HepG2 (cell line): ENCODE results near the gene SHC1. TPM values are rescaled to one million over a fixed set of nuclear protein-coding genes. Genes with fewer than 3 reads are reported as not detected.
A peak's percentile ranks its signal among the peaks of the same experiment; 100 is the strongest.

Experiments used
- ATAC-seq: fragments of 200-7000 bp; cut with Tn5 transposase; 3 replicates; pipeline ENCODE4 v1.9.1; 2020; ENCODE audit warnings: mild to moderate bottlenecking, moderate library complexity
- BruUV-seq: library from RNA; stranded (reverse); fragments of 400-500 nt; replicated peaks from 2 replicates; lab custom pipeline; 2021; lab: Mats Ljungman, UMichigan
- CTCF ChIA-PET: fragments of 300-600 bp; formaldehyde crosslinking; extraction: SDS; loops from one replicate; lab custom pipeline; 2021; ENCODE audit warnings: low total read pairs, inconsistent platforms, low intra/inter-chr PET ratio; lab: Yijun Ruan, JAX
- POLR2A ChIA-PET: fragments of 350-600 bp; sonication (Branson Sonifier 250); formaldehyde crosslinking; loops from one replicate; lab custom pipeline; 2020; ENCODE audit warnings: antibody characterized with exemption, inconsistent platforms; lab: Yijun Ruan, JAX
- DNase-seq: peaks from one replicate; pipeline ENCODE4 v3.0.0-alpha.2; 2015; ENCODE audit warnings: low spot score
- FAIRE-seq: peaks from 3 replicates; lab custom pipeline; 2011; peaks lifted over from hg19 to GRCh38; lab: Jason Lieb, UNC
- H2AFZ ChIP-seq: one replicate; pipeline ENCODE4 v1.6.1; 2011; ENCODE audit warnings: low read length, inconsistent platforms
- H3K27ac ChIP-seq: fragments of 300-600 bp; 3 replicates; pipeline ENCODE4 v1.8.0; 2011; ENCODE audit warnings: mixed run types, mild to moderate bottlenecking, mixed read lengths, low read length, inconsistent platforms; ENCODE audit not compliant: insufficient read depth; ENCODE audit errors: extremely low read length
- H3K27me3 ChIP-seq, 2 experiments: fragments of 200-600 bp in 1 of 2; 2 replicates in 1 of 2; 3 replicates in 1 of 2; pipeline versions ENCODE4 v1.6.0 to v1.8.0; 2011; ENCODE audit warnings: low read length in 2 of 2, mild to moderate bottlenecking in 2 of 2, moderate library complexity in 2 of 2, inconsistent platforms in 1 of 2; ENCODE audit not compliant: insufficient read depth in 2 of 2, control insufficient read depth in 1 of 2
- H3K36me3 ChIP-seq, 2 experiments: fragments of 200-600 bp in 1 of 2; replicated peaks in 1 of 2; 2 replicates in 1 of 2; 3 replicates in 1 of 2; pipeline versions ENCODE4 v1.5.1 to v1.8.0; 2011; ENCODE audit warnings: low read length in 2 of 2, inconsistent platforms in 1 of 2; ENCODE audit not compliant: insufficient read depth in 2 of 2, control insufficient read depth in 1 of 2
- H3K4me1 ChIP-seq: 2 replicates; pipeline ENCODE4 v1.5.1; 2012; ENCODE audit warnings: low read length, inconsistent platforms; ENCODE audit not compliant: insufficient read depth
- H3K4me2 ChIP-seq: 2 replicates; pipeline ENCODE4 v1.6.0; 2011; ENCODE audit warnings: low read depth, low read length, inconsistent platforms
- H3K4me3 ChIP-seq, 3 experiments: fragments of 200-600 bp in 1 of 3; sonication (generic), shearing (Covaris generic) in 1 of 3; replicated peaks in 1 of 3; 2 replicates each; pipeline ENCODE4 v1.5.1; 2011 to 2016; ENCODE audit warnings: low read length in 3 of 3, inconsistent platforms in 2 of 3, low read depth in 2 of 3, mild to moderate bottlenecking in 2 of 3, control low read depth in 1 of 3, mixed read lengths in 1 of 3; ENCODE audit not compliant: insufficient read depth in 1 of 3
- H3K79me2 ChIP-seq: one replicate; pipeline ENCODE4 v1.6.1; 2011; ENCODE audit warnings: low read length, inconsistent platforms; ENCODE audit not compliant: insufficient read depth
- H3K9ac ChIP-seq: 2 replicates; pipeline ENCODE4 v1.6.0; 2011; ENCODE audit warnings: mild to moderate bottlenecking, low read depth, low read length, inconsistent platforms; ENCODE audit not compliant: insufficient read depth
- H3K9me3 ChIP-seq: 2 replicates; pipeline ENCODE4 v1.5.1; 2012; ENCODE audit warnings: mild to moderate bottlenecking, low read length
- H4K20me1 ChIP-seq: 2 replicates; pipeline ENCODE4 v1.6.0; 2011; ENCODE audit warnings: inconsistent platforms, mild to moderate bottlenecking, low read length, moderate library complexity; ENCODE audit not compliant: insufficient read depth
- AGO1 ChIP-seq: fragments of 200-400 bp; formaldehyde crosslinking; IDR thresholded peaks from 2 replicates; pipeline ENCODE4 v1.6.1; 2017; ENCODE audit warnings: mild to moderate bottlenecking, low read depth, low read length, moderate library complexity; ENCODE audit not compliant: poor library complexity, severe bottlenecking
- AGO2 ChIP-seq: fragments of 200-400 bp; formaldehyde crosslinking; optimal IDR thresholded peaks from 2 replicates; pipeline ENCODE3; 2017; ENCODE audit warnings: mild to moderate bottlenecking, low read depth, low read length, moderate library complexity
- HBP1 ChIP-seq: IDR thresholded peaks from 2 replicates; pipeline ENCODE4 v1.6.1; 2016; ENCODE audit warnings: low read depth, control low read depth
- NCOA2 ChIP-seq: sonication (generic); formaldehyde crosslinking; IDR thresholded peaks from 2 replicates; pipeline ENCODE4 v1.8.0; 2022; ENCODE audit warnings: inconsistent platforms
- NFE2 ChIP-seq: sonication (generic); formaldehyde crosslinking; IDR thresholded peaks from 2 replicates; pipeline ENCODE4 v1.4.0; 2020; ENCODE audit warnings: missing genetic modification reagents
- SATB2 ChIP-seq: sonication (generic); formaldehyde crosslinking; IDR thresholded peaks from 2 replicates; pipeline ENCODE4 v1.5.0; 2020; ENCODE audit warnings: missing genetic modification reagents
- SIN3A ChIP-seq: IDR thresholded peaks from 2 replicates; pipeline ENCODE4 v1.6.1; 2011; ENCODE audit warnings: low read depth, mild to moderate bottlenecking, control low read depth, low read length, borderline replicate concordance
- TIGD3 ChIP-seq: sonication (generic); formaldehyde crosslinking; IDR thresholded peaks from 2 replicates; pipeline ENCODE4 v1.5.1; 2020; ENCODE audit warnings: mild to moderate bottlenecking, missing genetic modification reagents, borderline replicate concordance
- ZBTB14 ChIP-seq: sonication (generic); formaldehyde crosslinking; IDR thresholded peaks from 2 replicates; pipeline ENCODE4 v1.4.0; 2020; ENCODE audit warnings: missing genetic modification reagents
- ZBTB8A ChIP-seq: sonication (generic); formaldehyde crosslinking; IDR thresholded peaks from 2 replicates; pipeline ENCODE4 v1.4.0; 2020; ENCODE audit warnings: mild to moderate bottlenecking, low read depth, missing genetic modification reagents, borderline replicate concordance
- ZNF232 ChIP-seq: sonication (generic); formaldehyde crosslinking; IDR thresholded peaks from 2 replicates; pipeline ENCODE4 v1.4.0; 2020; ENCODE audit warnings: missing genetic modification reagents, borderline replicate concordance
- ZNF468 ChIP-seq: sonication (generic); formaldehyde crosslinking; IDR thresholded peaks from 2 replicates; pipeline ENCODE4 v1.8.0; 2022; ENCODE audit warnings: mild to moderate bottlenecking, moderate library complexity, missing genetic modification reagents
- WGBS: methylation state at CpG from one replicate; pipeline ENCODE4 v1.1.6; 2017; ENCODE audit warnings: low lambda C conversion rate; 5-methylcytosine and 5-hydroxymethylcytosine counted together
- in situ Hi-C: cut with HindIII; loops from 2 replicates; pipeline ENCODE4 v1.10.0; 2017; ENCODE audit warnings: low pct_unique_long_range_greater_than_20kb; ENCODE audit not compliant: extremely low pct_ligation_motif_present
- intact Hi-C: fragments of 100-400 bp; cut with micrococcal nuclease; formaldehyde crosslinking; loops from one replicate; pipeline ENCODE4 v1.10.0; 2022; ENCODE audit not compliant: unreplicated experiment
- polyA plus RNA-seq, 8 experiments: library from polyadenylated mRNA; depleted of rRNA in 3 of 8; stranded (reverse) in 7 of 8; unstranded in 1 of 8; fragments of >200 nt; fragmentation: Illumina TruSeq in 4 of 8; extraction: Trizol in 4 of 8; gene quantifications; 2 replicates each; pipeline versions ENCODE4 v1.2.1 to v1.2.3, GENCODE V29; 2011 to 2016; ENCODE audit warnings: low read depth in 4 of 8, missing spikeins in 1 of 8, mixed read lengths in 1 of 8; ENCODE audit not compliant: insufficient read depth in 1 of 8
- total RNA-seq, 5 experiments: library from RNA; depleted of rRNA; stranded (reverse); fragments of >200 nt; fragmentation: Illumina TruSeq; extraction: Trizol; gene quantifications; 2 replicates each; pipeline ENCODE4 v1.2.3, GENCODE V29; 2016; ENCODE audit warnings: low read depth in 1 of 5
- TF ChIP-seq, protein P1 (sequence below): IDR thresholded peaks from 2 replicates; pipeline ENCODE4 v1.6.1; 2016; ENCODE audit warnings: missing genetic modification reagents, missing compliant biosample characterization

SHC1 gene
- total and polyA plus RNA-seq, 2 of the 13 experiments (the other 11 are each of a cell fraction or from before 2014, with no cell fraction given), result 52.0 to 137 TPM

GRCh38 chr1:154969860-154970452 lies 591 bp downstream of the SHC1 start:
- intact Hi-C loops, result loop anchor here (1.0 kb wide), 1 partner anchor 47 kb away; no protein-coding TSS in a partner anchor
- WGBS, result 46% methylated on average over 14 of the region's 22 CpGs
- BruUV-seq, result no TSS peak
- ChIA-PET POLR2A (interaction anchor here (0.9 to 6.6 kb wide), 18 partner anchors 8 to 635 kb away, joined by 3 to 148 read pairs (median 5); partner anchors contain the start of genes FLAD1, LENEP, PBXIP1 and PMVK), CTCF (no interaction called here)
- no peak overlapping the region for H2AFZ ChIP-seq
- ATAC-seq (no peak), DNase-seq (no peak), FAIRE-seq (no peak)
- peak overlapping the region; percentile 100 for H3K27ac ChIP-seq
- H4K20me1 ChIP-seq, result no peaks in the 10 kb centered on the region
- no peaks in the 10 kb centered on the region; a peak in 1 of 5 replicates for H3K27me3 ChIP-seq
- H3K4me1 ChIP-seq, result peaks cover 65% of the 10 kb centered on the region
- peak overlapping the region; percentile 51 to 75 (median 59) for H3K4me3 ChIP-seq
- in situ Hi-C loops, result no loop called here
- H3K79me2 ChIP-seq, result peaks cover 44% of the 10 kb centered on the region
- peak overlapping the region; percentile 63 for H3K9ac ChIP-seq
- TF ChIP-seq HBP1 (CRISPR knock-in tag), result 0 out of 2 replicates have a peak, but pooled peaks have one; percentile 4
- TF ChIP-seq AGO2, result peak; percentile 55
- TF ChIP-seq AGO1, result no peak
- no peak for TF ChIP-seq ZBTB8A (CRISPR knock-in tag)
- H3K9me3 ChIP-seq, result no peaks in the 10 kb centered on the region
- peak overlapping the region; percentile 100 for H3K4me2 ChIP-seq
- H3K36me3 ChIP-seq, result peaks cover 18 to 39% of the 10 kb centered on the region in 2 experiments; a peak in 4 of 5 replicates

- Histone ChIP-seq H3K9me3 (no peaks in the 10 kb centered on the region), H3K4me1 (peaks cover 72% of the 10 kb centered on the region), H3K9ac (peak overlapping the region; percentile 63; the same call in 1 of the 2 replicates), H3K27ac (peak overlapping the region; percentile 38), H3K4me3 (peak overlapping the region; percentile 51 to 75 (median 59)), H3K79me2 (peaks cover 41% of the 10 kb centered on the region), H2AFZ (no peak overlapping the region), H3K27me3 (no peaks in the 10 kb centered on the region), H3K4me2 (peak overlapping the region; percentile 100), H3K36me3 (peaks cover 21 to 45% of the 10 kb centered on the region in 2 experiments; a peak in 4 of 5 replicates), H4K20me1 (no peaks in the 10 kb centered on the region)
- CTCF ChIA-PET, result no interaction called here
- intact Hi-C loops (no loop called here), in situ Hi-C loops (no loop called here)
- FAIRE-seq (no peak), ATAC-seq (no peak), DNase-seq (no peak)
- no TSS peak for BruUV-seq
- WGBS, result 58% methylated on average over 5 of the region's 5 CpGs
- POLR2A ChIA-PET, result interaction anchor here (2.1 to 5.6 kb wide), 2 partner anchors 15 to 48 kb away, joined by 9 to 78 read pairs; partner anchors contain the start of gene FLAD1
- TF ChIP-seq SATB2 (CRISPR knock-in tag), result no peak
- no peak for TF ChIP-seq NFE2 (CRISPR knock-in tag)
- TF ChIP-seq ZBTB14 (CRISPR knock-in tag), result no peak
- TF ChIP-seq ZNF232 (CRISPR knock-in tag), result no peak
- TF ChIP-seq NCOA2 (CRISPR knock-in tag), result no peak
- TF ChIP-seq, protein P1, sequence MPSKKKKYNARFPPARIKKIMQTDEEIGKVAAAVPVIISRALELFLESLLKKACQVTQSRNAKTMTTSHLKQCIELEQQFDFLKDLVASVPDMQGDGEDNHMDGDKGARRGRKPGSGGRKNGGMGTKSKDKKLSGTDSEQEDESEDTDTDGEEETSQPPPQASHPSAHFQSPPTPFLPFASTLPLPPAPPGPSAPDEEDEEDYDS, result no peak
- no peak for TF ChIP-seq ZNF468 (CRISPR knock-in tag)
- no peak for TF ChIP-seq TIGD3 (CRISPR knock-in tag)
- no peak for TF ChIP-seq SIN3A
Measured at GRCh38 chr1:154969246-154969645, 1.3 kb downstream of the SHC1 start.
